HG02571 (cell line): ENCODE measurements around the gene CUX1.

Source experiments
- ATAC-seq: cut with Tn5 transposase; IDR thresholded peaks from one replicate; pipeline ENCODE4 v1.9.1; 2021; ENCODE audit warnings: mild to moderate bottlenecking, moderate library complexity; ENCODE audit not compliant: unreplicated experiment

Gene CUX1

DNA sequence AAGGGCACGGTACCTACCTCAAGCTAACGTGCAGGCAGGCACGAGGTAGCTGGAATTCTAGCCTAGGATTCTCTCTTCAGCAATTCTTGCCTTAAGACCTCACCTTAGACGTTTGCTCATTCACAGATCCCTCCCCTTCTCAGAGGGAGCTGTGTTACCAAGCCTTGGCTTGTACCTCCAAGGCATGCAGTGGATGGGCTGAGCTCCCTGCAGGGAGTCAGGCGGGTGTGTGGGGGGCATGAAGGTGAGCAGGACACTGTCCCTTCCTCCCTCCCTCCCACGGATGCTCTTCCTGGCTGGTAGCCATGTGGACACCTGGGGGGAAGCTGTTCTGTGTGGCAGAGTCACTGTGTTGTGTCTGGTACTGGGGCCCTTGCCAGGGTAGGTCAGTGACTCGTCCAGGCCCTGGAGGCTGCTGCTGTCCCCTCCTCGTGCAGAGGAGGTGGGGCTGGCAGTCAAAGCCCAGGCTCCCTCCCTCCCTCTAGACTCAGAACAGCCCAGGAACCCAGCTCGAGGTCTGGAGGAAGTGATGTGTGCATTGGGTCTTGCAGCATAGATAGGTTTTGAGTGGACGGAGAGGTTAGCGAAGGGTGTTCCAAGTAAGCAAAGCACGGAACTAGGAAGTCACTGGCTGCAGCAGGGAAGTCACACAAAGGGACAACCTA, 247.1 kb downstream of the CUX1 start:
- ATAC-seq: no peak

DNA sequence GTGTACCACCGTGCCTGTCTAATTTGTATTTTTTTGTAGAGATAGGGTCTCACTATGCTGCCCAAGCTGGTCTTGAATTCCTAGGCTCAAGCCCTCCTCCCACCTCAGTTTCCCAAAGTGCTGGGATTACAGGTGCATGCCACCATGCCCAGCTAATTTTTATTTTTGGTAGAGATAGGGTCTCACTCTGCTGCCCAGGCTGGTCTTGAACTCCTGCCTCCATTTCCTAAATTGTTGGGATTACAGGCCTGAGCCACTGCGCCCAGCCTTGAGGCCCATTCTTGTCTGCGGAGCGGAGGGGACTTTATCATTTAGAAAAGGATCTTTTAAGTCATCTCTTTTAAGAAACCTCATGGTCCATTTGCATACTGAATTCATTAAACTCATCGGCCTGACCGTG, 247.8 kb downstream of the CUX1 start:
- ATAC-seq: no peak

- no peak for ATAC-seq
Observed at GRCh38 chr7:102066476-102066875, 249.1 kb downstream of the CUX1 start.

DNA sequence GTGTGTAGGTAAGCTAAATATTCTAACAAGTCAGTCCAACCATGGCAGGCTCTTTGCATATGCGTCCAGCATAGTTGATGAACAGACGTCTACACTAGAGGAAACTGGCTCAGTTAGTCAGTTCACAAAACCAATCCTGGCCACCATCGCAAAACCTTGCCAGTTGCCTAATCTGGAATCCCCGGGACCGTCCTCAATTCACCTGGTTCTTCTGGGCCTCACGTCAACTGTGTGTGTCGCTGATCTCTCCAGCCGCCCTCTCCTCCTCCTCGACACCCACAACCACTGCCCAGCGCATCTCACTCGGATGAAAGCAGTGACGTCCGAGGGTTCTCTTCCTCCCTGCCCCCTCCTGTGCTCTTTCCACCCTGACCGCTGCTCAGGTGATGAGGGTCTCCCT, 251.4 kb downstream of the CUX1 start:
- no peak for ATAC-seq

- ATAC-seq: no peak
Observed at GRCh38 chr7:102069931-102070629, 252.7 kb downstream of the CUX1 start.

- no peak for ATAC-seq
Observed at GRCh38 chr7:102072003-102072402, 254.6 kb downstream of the CUX1 start.

DNA sequence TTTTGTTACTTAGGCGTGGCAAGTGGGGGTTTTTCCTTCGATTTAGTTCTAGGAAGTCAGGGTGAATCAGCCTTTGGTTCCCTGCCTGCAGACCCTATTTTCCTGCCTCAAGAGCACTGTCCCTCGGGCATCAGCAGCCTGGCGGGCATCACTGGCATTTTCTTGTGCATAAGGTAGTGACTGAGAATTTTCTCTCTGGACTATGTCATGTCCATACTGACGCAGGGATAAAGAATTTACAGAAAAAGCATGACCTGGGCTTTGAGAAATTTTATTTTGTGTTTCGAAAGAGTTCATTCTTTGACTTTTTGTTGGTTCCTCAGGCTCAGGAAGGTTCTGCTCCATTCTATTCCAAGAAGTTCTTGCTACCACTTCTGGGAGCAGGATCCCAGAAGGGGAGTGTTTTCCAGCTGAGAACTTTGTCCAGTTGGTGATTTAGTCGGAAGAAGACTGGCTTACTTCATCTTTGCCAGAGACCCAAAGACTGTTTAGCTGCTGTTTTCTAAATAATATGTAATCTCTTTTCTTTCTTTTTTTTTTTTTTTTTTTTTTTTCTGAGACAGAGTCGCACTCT, 255.3 kb downstream of the CUX1 start:
- ATAC-seq: no peak

- ATAC-seq: no peak
Observed at GRCh38 chr7:102073931-102074880, 256.8 kb downstream of the CUX1 start.

DNA sequence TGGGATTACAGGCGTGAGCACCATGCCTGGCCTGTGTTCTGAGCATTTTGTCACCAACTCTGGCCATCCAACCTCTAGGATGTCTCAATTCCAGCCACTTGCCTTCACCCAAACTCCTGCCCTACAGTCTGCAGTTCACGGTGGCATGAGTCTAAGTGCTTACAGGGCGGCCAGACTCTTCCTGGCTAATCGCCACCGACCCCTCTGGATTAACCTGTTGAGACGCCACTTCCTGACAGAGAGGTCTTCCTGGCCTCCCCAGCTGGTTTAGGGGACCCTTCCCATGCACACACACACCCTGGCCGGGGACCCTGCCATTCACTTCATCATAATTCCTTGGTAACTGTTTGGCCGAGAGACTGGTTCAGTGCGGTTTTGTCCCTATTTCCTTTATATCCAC, 257.7 kb downstream of the CUX1 start:
- ATAC-seq: no peak

DNA sequence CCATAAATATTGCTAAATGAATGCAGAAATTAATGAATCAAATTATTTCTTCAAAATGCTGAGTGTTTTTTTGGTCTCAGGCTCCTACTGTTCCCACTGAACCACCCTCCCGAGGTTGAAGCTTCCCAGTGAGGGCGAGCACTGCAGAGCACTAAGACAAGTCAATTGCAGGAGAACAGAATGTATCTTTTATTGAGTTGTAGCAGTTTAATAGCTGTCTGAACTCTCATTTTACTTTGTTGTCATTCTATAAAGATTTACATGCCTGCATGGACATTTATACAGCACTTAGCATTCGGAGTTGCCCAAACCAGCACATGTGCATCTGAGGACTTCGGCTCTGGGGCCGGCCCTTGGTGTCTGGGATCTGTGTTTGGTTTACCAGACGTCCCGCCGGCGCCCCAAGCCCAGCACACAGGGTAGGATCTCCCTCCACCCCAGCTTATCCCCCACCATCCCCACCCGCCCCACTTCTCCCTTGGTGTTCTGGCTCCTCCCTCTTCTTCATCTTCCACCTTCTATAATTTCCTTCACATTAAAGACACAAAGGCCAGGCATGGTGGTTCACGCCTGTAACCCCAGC, 258.2 kb downstream of the CUX1 start:
- no peak for ATAC-seq

DNA sequence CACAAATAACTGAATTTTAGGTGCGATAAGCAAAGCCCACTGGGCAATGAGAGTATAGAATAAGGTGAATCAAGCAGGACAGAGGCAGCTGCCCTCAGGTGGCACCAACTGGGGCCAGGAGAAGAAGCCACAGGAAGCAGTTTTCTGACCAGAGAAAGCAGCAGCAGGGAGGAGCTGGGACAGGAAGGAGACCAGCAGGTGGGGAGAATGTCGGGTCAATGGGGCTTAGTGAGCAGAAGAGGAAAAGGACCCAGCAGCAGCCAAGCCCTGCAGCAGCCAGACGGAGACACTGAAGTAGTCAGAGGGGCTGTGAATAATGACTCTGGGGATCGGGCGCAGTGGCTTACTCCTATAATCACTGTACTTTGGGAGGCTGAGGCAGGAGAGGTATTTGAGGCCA, 259.7 kb downstream of the CUX1 start:
- ATAC-seq: no peak

- no peak for ATAC-seq
Observed at GRCh38 chr7:102079140-102080018, 262.0 kb downstream of the CUX1 start.

- no peak for ATAC-seq
Observed at GRCh38 chr7:102080019-102080433, 262.6 kb downstream of the CUX1 start.

GRCh38 chr7:102080434-102081243, 263.2 kb downstream of the CUX1 start:
- no peak for ATAC-seq

- no peak for ATAC-seq
Observed at GRCh38 chr7:102081244-102081627, 263.8 kb downstream of the CUX1 start.

DNA sequence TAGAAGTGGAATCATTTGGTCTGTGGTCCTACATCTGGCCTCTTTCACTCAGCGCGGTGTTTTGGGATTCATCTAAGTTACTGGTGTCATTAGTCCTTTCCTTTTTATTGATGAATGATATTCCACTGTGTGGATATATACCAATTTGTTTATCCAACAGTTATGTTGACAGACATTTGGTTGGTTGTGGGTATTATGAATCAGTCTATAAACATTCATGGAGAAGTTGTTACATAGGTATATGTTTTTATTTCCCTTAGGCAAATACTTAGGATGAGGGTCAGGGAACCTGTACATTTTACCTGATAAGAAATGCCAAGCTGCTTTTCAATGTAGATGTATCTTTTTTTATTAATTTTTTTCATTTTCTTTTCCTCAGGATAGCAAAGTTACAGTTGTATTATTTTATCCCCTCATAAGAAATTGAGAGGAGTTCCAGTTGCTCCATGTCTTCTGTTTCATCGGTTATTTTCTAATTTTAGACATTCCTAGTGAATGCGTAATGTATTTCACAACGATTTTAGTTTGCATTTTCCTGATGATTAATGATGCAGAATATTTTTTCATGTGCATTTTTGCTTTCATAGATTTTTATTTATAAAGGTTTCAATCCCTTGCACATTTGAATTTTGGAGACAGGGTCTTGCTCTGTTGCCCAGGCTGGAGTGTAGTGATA, 265.4 kb downstream of the CUX1 start:
- ATAC-seq: no peak

- ATAC-seq: no peak
Observed at GRCh38 chr7:102085218-102085772, 267.9 kb downstream of the CUX1 start.
